ENCODE measurements around the gene CDH24. TPM values are rescaled to one million over a fixed set of nuclear protein-coding genes. Genes with fewer than 3 reads are reported as not detected.

The CDH24 gene, protein sequence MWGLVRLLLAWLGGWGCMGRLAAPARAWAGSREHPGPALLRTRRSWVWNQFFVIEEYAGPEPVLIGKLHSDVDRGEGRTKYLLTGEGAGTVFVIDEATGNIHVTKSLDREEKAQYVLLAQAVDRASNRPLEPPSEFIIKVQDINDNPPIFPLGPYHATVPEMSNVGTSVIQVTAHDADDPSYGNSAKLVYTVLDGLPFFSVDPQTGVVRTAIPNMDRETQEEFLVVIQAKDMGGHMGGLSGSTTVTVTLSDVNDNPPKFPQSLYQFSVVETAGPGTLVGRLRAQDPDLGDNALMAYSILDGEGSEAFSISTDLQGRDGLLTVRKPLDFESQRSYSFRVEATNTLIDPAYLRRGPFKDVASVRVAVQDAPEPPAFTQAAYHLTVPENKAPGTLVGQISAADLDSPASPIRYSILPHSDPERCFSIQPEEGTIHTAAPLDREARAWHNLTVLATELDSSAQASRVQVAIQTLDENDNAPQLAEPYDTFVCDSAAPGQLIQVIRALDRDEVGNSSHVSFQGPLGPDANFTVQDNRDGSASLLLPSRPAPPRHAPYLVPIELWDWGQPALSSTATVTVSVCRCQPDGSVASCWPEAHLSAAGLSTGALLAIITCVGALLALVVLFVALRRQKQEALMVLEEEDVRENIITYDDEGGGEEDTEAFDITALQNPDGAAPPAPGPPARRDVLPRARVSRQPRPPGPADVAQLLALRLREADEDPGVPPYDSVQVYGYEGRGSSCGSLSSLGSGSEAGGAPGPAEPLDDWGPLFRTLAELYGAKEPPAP
- 10 to 100 TPM; 22.9 to 38.2 (median 23.9) TPM for polyA plus RNA-seq (ENCODE audit: insufficient read length in 3 of 3)
- long read RNA-seq, donor 1, partial matches to known transcripts: 0 of 1 reads
- long read RNA-seq, donor 1, other reads (novel, unspliced or antisense): 0 of 1 reads
- long read RNA-seq, donor 2, partial matches to known transcripts: 0 of 2 reads
- long read RNA-seq, donor 2, other reads (novel, unspliced or antisense): 0 of 2 reads
- long read RNA-seq, donor 3, partial matches to known transcripts: 0 of 1 reads
- long read RNA-seq, donor 3, other reads (novel, unspliced or antisense): 0 of 1 reads
- long read RNA-seq, donor 4, partial matches to known transcripts: 0 of 1 reads
- long read RNA-seq, donor 4, other reads (novel, unspliced or antisense): 0 of 1 reads
- long read RNA-seq, donor 5: 0 reads
- long read RNA-seq, donor 6: 0 reads
- long read RNA-seq, donor 7, partial matches to known transcripts: 0 of 2 reads
- long read RNA-seq, donor 7, other reads (novel, unspliced or antisense): 0 of 2 reads
- long read RNA-seq, donor 8: 0 reads
- long read RNA-seq, donor 9, partial matches to known transcripts: 0 of 1 reads
- long read RNA-seq, donor 9, other reads (novel, unspliced or antisense): 0 of 1 reads
- long read RNA-seq, donor 10, partial matches to known transcripts: 0 of 3 reads
- long read RNA-seq, donor 10, other reads (novel, unspliced or antisense): 0 of 3 reads
- long read RNA-seq, donor 11, partial matches to known transcripts: 0 of 1 reads
- long read RNA-seq, donor 11, other reads (novel, unspliced or antisense): 0 of 1 reads
- long read RNA-seq, donor 12, partial matches to known transcripts: 18 of 21 reads
- long read RNA-seq, donor 12, other reads (novel, unspliced or antisense): 0 of 21 reads
- long read RNA-seq, donor 13, partial matches to known transcripts: 0 of 1 reads
- long read RNA-seq, donor 13, other reads (novel, unspliced or antisense): 0 of 1 reads
- long read RNA-seq, donor 14: 0 reads
- long read RNA-seq, donor 15: 0 reads
- long read RNA-seq, donor 16, partial matches to known transcripts: 10 of 13 reads
- long read RNA-seq, donor 16, other reads (novel, unspliced or antisense): 0 of 13 reads

- peak; percentile 81 for DNase-seq
Observed at GRCh38 chr14:23056956-23057756, at the start of gene CDH24. CDH24 (minus strand) TSS chr14:23057520; CDS start chr14:23055733, 1,787 bp downstream.

DNA sequence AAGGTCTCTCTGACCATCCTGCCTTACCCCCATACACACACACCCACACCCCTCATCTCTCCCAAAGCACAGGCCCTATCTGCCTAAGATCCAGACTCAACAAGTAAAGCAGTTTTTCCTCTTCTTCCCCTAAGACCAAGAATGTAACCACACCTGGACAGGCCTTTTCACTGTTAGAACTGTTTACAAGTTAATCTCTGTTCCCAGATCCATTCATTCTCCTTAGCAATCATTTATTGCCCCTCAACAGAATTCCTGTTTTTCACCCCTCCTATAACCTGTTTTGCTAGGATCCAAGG is 49.4 kb upstream of the CDH24 start:
- DNase-seq: no peak

DNA sequence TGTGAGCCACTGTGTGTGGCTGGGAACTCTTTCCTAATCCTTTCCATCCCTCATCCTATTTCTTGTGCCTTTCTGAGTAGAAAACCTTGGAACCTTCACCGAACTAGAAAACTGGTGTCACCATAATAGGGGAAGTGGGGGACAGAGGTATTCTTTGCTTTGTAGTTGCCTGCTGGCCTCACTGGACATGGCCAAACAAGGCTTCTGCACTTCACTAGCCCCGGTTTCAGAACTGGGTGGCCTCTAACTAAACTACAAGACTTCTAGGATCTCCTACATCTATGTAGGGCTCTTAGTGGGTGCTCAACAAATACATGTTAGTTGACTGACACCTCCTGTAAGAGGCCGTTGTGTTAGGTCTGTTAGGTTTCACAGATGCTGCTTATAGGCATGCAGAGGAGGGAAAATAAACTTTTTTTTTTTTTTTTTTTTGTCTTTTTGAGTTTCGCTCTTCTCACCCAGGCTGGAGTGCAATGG is 48.1 kb upstream of the CDH24 start:
- no peak for DNase-seq

GRCh38 chr14:23104591-23105347 is 47.4 kb upstream of the CDH24 start, which contains the start of gene CIROP:
CIROP (minus strand) TSS chr14:23104989; CDS start chr14:23104920, 69 bp downstream.
- DNase-seq: no peak

- no peak for DNase-seq
Observed at GRCh38 chr14:23104070-23104590, 46.8 kb upstream of the CDH24 start.

DNA sequence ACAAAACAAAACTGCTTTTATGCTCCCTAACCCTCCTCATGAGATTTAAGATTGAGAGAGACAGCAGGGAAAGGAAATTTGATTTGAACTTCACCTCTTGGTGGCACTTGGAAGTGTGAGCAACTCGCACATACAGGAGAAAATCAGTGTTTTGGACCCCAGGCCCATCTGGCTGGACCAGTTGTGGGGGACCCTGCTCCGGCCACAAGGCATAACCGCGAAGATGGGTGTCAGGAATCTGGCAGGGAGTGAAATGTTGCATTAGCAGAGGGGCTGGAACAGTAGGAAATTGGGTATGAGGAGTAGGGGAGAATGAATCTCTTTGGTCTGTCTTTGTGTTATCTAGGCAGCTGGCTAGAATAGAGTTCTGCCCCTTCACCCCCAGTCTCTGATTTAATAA is 46.3 kb upstream of the CDH24 start:
- DNase-seq: no peak

DNA sequence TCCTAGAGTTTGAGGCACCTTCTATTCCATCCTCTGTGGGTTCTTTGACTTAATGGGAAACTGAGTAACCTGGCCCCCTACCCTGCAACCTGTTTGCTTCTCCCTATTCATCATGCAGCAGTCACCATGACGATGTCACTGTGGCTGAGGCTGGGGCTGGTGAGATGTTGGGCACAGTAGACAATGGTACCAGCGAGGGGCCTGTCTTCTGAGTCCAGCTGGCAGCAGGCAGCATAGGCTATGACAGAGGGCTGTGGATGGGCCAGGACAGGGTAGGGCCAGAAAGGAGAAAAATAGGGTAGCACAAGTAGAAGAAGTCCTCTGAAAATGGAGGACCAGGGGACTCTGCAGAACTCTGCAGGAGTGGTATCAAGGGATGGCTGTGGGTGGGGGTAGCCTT is 45.5 kb upstream of the CDH24 start:
- DNase-seq: no peak

GRCh38 chr14:23101986-23102625 is 44.8 kb upstream of the CDH24 start:
- DNase-seq: no peak

GRCh38 chr14:23101213-23101970 is 44.1 kb upstream of the CDH24 start:
- DNase-seq: no peak

- DNase-seq: no peak
Observed at GRCh38 chr14:23099212-23099861, 42.0 kb upstream of the CDH24 start.

GRCh38 chr14:23097786-23098185 is 40.5 kb upstream of the CDH24 start:
- DNase-seq: no peak

DNA sequence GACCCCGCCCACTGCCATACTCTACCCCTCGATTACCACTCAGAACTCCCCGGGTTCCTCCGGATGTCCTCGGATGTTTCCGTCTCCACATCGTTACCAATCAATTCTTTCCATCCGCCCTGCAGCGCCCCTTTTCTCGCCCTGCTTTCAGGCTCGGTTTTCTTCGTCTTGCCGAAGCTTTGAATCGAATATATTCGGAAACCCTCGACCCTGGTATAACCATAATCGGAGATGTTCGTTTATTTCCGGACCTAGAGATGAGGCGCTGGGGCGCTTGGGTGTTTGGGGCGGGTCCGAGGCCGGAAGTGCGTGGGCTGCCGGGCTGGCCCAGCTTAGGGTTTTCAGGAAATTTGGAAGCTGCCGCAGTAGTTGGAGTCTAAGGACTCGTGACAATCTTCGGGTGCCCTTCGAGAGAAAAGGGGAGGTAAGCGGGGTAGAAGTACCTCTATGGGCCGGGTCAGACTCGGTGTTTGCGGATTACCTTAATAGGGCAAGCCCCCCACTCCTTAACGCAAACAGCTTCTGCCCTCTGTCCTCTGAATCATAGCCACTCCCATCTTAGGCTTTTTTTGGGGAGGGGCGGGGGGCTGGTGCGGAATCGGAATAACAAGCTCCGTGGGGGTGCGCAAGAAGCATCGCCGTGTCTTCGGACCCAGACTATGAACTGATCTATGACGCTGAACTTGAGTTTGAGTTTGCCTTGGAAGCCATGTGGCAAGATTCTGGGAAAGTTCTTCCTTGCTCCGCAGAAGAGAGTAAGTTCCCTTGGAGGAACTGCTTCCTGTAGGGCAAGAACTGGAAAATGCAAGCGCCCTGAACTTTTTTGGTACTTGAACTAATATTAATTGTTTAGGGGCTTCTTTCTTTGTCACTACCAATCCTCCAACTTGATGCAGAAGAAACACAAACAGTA is 38.1 kb upstream of the CDH24 start, which contains the start of gene C14orf119:
TSS of gene C14orf119 (plus strand) at position 310 of the 913 bp plus-strand sequence. CDS start 2,154 bp downstream, outside the sequence.
- DNase-seq: peak; percentile 100

DNA sequence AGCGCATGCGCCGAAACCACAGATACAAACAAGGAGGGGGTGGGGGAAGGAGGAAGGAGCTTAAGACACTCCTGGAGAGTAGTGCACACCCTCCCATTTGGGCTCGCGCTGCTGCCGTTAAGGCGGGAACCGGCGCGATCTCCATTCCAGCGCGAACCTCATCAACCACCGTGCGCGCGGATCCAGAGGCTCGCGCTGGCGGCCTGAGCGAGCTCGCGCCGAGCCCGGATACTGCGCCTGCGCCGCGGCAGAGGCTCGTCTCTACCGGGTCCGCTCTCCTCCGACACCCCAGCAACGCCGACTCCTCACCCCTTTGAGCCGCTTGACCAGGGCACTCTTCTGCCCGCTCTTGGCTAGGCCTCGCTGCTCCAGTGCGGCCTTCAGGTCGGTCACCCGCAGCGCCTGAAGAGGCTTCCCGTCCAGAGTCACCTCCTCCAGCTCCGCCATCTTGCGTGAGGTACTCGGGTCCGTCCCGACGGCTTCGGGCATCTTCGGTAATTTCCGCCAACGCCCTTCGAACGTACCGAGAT is 37.4 kb upstream of the CDH24 start, which contains the start of gene ACIN1:
TSS of gene ACIN1 (minus strand) at position 471 of the 530 bp plus-strand sequence. CDS start at position 447, 24 bp downstream.
- peak; percentile 90 for DNase-seq

GRCh38 chr14:23093991-23094665 is 36.8 kb upstream of the CDH24 start:
- DNase-seq: no peak
